GM18505 (cell line): ENCODE results near the gene ANKRD55.

Source experiments
- ATAC-seq: cut with Tn5 transposase; IDR thresholded peaks from one replicate; pipeline ENCODE4 v1.9.1; 2021; ENCODE audit not compliant: unreplicated experiment
- POLR2A ChIP-seq: IDR thresholded peaks from 4 replicates; pipeline ENCODE4 v1.6.1; 2011; ENCODE audit warnings: borderline replicate concordance; ENCODE audit not compliant: insufficient read depth, insufficient read length; ENCODE audit errors: extremely low read depth

ANKRD55 gene

GRCh38 chr5:56056875-56057274 lies 176.3 kb downstream of the ANKRD55 start:
- no peak for TF ChIP-seq POLR2A
- ATAC-seq: peak; percentile 80

GRCh38 chr5:56055859-56056258 lies 177.3 kb downstream of the ANKRD55 start:
- no peak for TF ChIP-seq POLR2A
- ATAC-seq: no peak

GRCh38 chr5:56055287-56055686 lies 177.8 kb downstream of the ANKRD55 start:
- ATAC-seq: no peak
- TF ChIP-seq POLR2A: no peak

DNA sequence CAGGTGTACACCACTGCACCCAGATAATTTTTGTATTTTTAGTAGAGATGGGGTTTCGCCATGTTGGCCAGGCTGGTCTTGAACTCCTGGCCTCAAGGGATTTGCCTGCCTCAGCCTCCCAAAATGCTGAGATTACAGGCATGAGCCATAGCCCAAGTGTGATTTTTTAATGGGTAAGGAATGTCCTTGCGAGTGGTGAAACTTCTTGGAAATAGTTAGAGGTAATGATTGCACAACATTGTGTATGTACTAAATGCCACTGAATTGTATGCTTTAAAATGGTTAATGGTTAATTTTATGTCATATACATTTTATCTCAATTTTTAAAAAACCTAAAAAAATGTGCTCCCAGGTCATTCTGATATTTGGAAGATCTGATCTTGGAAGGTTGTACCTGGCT lies 178.5 kb downstream of the ANKRD55 start:
- no peak for ATAC-seq
- no peak for TF ChIP-seq POLR2A

DNA sequence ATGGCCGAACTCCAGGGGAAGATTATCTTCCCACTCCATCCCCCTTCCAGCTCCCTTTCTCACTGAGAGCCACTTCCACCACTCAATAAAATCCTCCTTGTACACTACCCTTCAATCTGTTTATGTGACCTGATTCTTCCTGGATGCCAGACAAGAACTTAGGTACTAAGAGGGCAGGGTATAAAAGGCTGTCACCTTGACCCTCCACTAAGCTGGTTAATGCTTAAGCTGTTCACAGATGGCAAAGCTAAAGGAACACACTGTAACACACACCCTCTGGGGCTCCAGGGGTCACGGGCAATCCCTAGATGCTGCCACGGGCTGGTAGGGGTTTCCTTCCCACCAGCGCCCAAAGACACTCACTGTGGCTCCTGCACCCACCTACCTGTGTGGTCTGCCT lies 179.8 kb downstream of the ANKRD55 start:
- TF ChIP-seq POLR2A: no peak
- ATAC-seq: no peak

DNA sequence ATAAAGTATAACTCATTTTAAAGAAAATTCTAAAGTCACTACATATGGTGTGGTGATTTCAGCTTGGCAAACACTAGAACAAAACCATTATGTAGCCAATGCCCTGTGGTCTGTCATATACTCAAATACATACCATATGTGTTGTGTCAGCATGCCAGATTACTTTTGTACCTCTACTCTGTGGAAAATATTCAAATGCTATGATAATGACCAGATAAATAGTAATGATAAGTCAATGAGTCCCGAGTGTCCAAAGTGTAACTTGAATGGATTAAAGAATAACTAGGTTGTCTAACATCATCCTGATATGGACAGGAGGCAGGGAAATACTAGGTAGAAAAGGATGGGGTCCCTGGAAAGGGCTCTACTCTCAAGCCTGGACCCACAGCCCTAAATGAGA lies 180.4 kb downstream of the ANKRD55 start:
- no peak for ATAC-seq

DNA sequence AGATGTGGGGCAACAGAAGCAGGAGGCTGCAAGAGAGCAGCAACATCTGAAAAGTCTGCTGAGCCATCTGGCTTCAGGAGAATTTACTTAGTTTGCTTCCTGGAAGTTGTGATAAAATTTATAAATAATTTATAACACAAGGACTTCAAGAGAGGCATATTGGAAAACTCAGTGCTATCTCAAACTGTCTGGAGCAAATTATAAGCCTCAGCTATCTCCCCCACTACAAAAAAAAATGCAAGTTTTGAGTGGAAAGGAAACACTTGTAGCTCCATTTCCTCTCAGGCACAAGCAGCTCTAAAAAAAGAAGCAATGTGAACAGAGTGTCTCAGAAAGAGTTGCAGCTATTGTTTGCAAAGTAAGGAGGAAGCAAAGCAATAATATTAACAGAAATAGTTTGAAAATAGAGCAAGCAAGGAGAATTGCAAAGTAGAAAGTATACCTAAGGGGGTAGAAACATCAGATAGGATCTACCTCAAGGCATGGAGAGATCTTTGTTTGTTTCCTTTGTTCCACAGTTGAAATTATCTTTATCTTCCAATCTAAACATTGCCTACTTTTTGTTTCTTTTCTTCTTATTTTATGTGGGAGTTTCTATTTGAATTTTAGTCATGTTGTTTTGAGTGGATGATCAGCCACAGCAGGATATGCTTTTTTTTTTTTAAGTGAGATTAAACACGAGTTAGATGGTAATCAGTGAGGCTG lies 182.4 kb downstream of the ANKRD55 start:
- no peak for TF ChIP-seq POLR2A
- no peak for ATAC-seq

More for the DNA sequence above, 180.4 kb downstream of the ANKRD55 start:
- TF ChIP-seq POLR2A: no peak
